Stomach (tissue), 9 donors: ENCODE measurements around the gene DENND2D. TPM values are rescaled to one million over a fixed set of nuclear protein-coding genes. Genes with fewer than 3 reads are reported as not detected.

ENCODE experiments used
- DNase-seq, 2 donors: peaks; one replicate each; pipeline versions ENCODE4 v3.0.0 to v3.0.0-alpha.2; 2013 to 2019
- H3K27ac ChIP-seq, 5 donors: fragments of 200-600 bp in 4 of 5; sonication (generic) in 4 of 5; one replicate each; pipeline ENCODE4 v1.5.1; 2013 to 2019; ENCODE audit warnings: mild to moderate bottlenecking in 1 of 5, moderate library complexity in 1 of 5
- H3K27me3 ChIP-seq, 3 donors: fragments of 200-600 bp; sonication (generic); one replicate each; pipeline ENCODE4 v1.5.1; 2017 to 2019; ENCODE audit warnings: mixed run types in 1 of 3
- H3K36me3 ChIP-seq, 4 donors: fragments of 200-600 bp; sonication (generic); 1 replicate in 3 of 4; 2 replicates in 1 of 4; pipeline ENCODE4 v1.5.1; 2016 to 2019
- H3K4me1 ChIP-seq, 4 donors: fragments of 200-600 bp; sonication (generic); one replicate each; pipeline ENCODE4 v1.5.1; 2016 to 2019
- H3K4me3 ChIP-seq, 4 donors: fragments of 200-600 bp; sonication (generic) in 3 of 4; one replicate each; pipeline ENCODE4 v1.5.1; 2016 to 2019; ENCODE audit warnings: mild to moderate bottlenecking in 1 of 4
- H3K9me3 ChIP-seq, 4 donors: fragments of 200-600 bp; sonication (generic); one replicate each; pipeline ENCODE4 v1.5.1; 2016 to 2019
- EP300 ChIP-seq: sonication (generic); formaldehyde crosslinking; IDR thresholded peaks from one replicate; pipeline ENCODE4 v1.6.1; 2017; ENCODE audit warnings: antibody characterized with exemption
- POLR2A ChIP-seq, 4 donors: fragments of 450-650 bp; IDR thresholded peaks; one replicate each; pipeline ENCODE4 v1.6.1; 2016; ENCODE audit warnings: antibody characterized with exemption in 4 of 4, control low read depth in 2 of 4, mild to moderate bottlenecking in 1 of 4, moderate library complexity in 1 of 4
- POLR2AphosphoS5 ChIP-seq, 3 donors: sonication (generic); formaldehyde crosslinking; IDR thresholded peaks; one replicate each; pipeline ENCODE4 v1.6.1; 2016; ENCODE audit warnings: antibody characterized with exemption in 3 of 3
- WGBS, 5 donors: extraction: QIAGEN DNeasy Blood & Tissue Kit in 3 of 5; methylation state at CpG; one replicate each; pipeline versions ENCODE4 v1.1.5 to v1.1.7; 2013 to 2018; 5-methylcytosine and 5-hydroxymethylcytosine counted together
- intact Hi-C: fragments of 100-400 bp; cut with DNase I; formaldehyde crosslinking; loops from one replicate; pipeline ENCODE4 v1.15.1; 2023; ENCODE audit warnings: low total_unique reads
- polyA plus RNA-seq, 3 donors: library from polyadenylated mRNA; stranded (reverse); fragments of 200-250 nt; gene quantifications; one replicate each; pipeline ENCODE4 v1.2.3, GENCODE V29; 2013
- total RNA-seq, 5 donors: library from RNA; depleted of rRNA; stranded (reverse); fragments of >200 nt; gene quantifications; one replicate each; pipeline versions ENCODE4 v1.1.0 to v1.2.3, GENCODE V29; 2014 to 2016
- TF ChIP-seq, protein P1 (sequence below), 7 experiments: fragments of 450-650 bp in 4 of 7; fragments of 200-600 bp in 3 of 7; sonication (generic) in 3 of 7; IDR thresholded peaks; one replicate each; pipeline ENCODE4 v1.5.1; 2016 to 2019; ENCODE audit warnings: antibody characterized with exemption in 7 of 7, control low read depth in 2 of 7, mild to moderate bottlenecking in 1 of 7
- donor health status: healthy with polysubstance abuse.
- donor health status: Bipolar disorder and iron deficiency.
- donor health status: healthy.

DENND2D gene
- total and polyA plus RNA-seq, 8 donors: 24.6 to 121 (median 39.5) TPM

DNA sequence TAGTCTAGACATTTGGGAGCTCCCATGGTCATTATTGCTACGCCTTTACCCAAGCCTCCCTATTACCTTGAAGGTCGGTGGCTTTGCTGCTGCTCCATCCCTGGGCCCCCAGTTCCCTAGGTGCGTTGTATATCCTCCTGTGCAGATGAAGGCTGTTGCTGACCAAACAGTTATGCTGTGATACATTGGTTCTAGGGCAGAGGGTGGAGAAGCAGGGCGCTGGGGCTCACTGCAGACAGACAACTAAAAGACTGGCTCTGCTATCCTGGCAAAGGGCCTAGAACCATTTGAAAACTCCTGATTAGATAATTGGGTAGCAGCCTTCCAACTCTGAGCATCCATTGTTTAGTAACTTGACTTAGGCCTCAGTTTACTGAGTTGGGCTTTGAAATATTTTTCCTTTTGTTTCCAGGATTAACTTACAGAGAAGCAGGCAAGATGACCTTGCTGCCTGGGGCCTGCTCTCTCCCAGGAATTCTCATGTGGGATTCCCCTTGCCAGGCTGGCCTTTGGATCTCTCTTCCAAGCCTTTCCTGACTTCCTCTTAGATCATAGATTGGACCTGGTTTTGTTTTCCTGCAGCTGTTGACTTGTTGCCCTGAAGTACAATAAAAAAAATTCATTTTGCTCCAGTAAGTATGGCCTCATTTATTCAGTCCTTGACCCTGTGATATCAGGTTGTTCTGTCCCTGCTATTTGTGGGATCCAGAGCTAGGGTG lies 42.5 kb upstream of the DENND2D start:
- no peak overlapping the region for H3K27ac ChIP-seq
- H3K9me3 ChIP-seq: no peaks in the 10 kb centered on the region
- H3K36me3 ChIP-seq: no peaks in the 10 kb centered on the region
- WGBS, 5 donors: 40 to 68% (median 48%) methylated on average over 4 of the region's 4 CpGs
- H3K4me1 ChIP-seq: no peaks in the 10 kb centered on the region
- intact Hi-C loops: loop anchor here (10.0 kb wide), 1 partner anchor 82 kb away; no protein-coding TSS in a partner anchor
- no peak overlapping the region for H3K4me3 ChIP-seq
- no peak for TF ChIP-seq EP300
- TF ChIP-seq, protein P1, sequence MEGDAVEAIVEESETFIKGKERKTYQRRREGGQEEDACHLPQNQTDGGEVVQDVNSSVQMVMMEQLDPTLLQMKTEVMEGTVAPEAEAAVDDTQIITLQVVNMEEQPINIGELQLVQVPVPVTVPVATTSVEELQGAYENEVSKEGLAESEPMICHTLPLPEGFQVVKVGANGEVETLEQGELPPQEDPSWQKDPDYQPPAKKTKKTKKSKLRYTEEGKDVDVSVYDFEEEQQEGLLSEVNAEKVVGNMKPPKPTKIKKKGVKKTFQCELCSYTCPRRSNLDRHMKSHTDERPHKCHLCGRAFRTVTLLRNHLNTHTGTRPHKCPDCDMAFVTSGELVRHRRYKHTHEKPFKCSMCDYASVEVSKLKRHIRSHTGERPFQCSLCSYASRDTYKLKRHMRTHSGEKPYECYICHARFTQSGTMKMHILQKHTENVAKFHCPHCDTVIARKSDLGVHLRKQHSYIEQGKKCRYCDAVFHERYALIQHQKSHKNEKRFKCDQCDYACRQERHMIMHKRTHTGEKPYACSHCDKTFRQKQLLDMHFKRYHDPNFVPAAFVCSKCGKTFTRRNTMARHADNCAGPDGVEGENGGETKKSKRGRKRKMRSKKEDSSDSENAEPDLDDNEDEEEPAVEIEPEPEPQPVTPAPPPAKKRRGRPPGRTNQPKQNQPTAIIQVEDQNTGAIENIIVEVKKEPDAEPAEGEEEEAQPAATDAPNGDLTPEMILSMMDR (IDR thresholded peaks at IDR 0.05): no peak
- TF ChIP-seq POLR2A (IDR thresholded peaks at IDR 0.05): no peak
- TF ChIP-seq POLR2AphosphoS5 (IDR thresholded peaks at IDR 0.05): no peak
- H3K27me3 ChIP-seq: no peaks in the 10 kb centered on the region
- no peak for DNase-seq

DNA sequence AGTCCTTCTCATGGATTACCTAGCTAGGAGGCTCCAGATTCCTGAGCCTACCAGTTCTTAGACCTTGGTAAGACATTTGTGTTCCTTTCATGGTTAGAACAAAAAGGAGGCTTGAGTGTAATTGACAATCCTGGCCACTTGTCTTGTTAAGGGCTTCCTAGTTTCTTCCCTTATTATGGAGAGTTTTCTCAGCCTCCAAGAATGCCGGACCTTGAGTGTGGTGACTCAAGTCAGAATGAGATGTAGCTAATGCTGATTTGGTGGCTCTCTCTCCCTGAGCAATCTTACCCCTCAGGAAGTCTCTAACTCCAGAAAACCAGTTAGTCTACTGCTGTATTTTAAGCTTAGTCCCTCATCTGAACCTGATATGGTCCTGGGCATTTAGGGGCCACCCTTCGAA lies 41.4 kb upstream of the DENND2D start:
- no peak overlapping the region for H3K4me3 ChIP-seq
- H3K9me3 ChIP-seq: no peaks in the 10 kb centered on the region
- no peak overlapping the region for H3K27ac ChIP-seq
- H3K4me1 ChIP-seq: no peaks in the 10 kb centered on the region
- intact Hi-C loops: loop anchor here (10.0 kb wide), 1 partner anchor 83 kb away; no protein-coding TSS in a partner anchor
- H3K27me3 ChIP-seq: no peaks in the 10 kb centered on the region
- H3K36me3 ChIP-seq: no peaks in the 10 kb centered on the region
- 67 to 96% (median 89%) methylated on average over 2 of the region's 2 CpGs for WGBS, 5 donors
- no peak for DNase-seq
- no peak for TF ChIP-seq POLR2A (IDR thresholded peaks at IDR 0.05)
- TF ChIP-seq, protein P1 (IDR thresholded peaks at IDR 0.05): no peak
- TF ChIP-seq POLR2AphosphoS5 (IDR thresholded peaks at IDR 0.05): no peak
- TF ChIP-seq EP300: no peak

DNA sequence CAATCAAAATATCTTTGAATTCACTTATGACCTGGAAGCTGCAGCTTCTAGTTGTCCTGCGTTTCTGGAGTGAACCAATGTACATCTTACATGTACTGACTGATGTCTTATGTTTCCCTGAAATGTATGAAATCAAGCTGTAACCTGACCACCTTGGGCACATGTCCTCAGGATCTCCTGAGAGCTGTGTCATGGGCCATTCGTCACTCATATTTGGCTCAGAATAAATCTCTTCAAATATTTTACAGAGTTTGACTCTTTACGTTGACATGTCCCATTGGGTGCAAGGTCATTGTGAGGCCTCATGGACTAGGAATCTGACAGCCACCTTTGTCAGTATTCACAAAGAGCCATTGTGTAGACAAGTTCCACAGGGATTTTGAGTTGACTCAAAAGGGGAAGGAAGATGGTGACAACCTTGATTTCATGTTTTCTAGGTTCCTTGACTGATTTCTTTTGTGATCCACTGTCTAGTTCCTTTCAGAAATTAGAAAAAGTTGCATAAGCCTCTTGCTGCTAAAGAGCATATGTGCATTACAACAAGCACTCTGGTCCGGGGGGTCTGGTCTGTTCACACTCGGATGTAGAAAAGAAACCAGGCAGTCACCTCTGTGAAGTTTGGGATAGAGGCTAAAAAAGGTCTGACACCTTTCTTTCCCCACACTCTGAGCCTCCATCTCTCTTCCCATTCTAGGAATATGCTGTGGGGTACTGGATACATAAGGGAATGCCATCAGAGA lies 37.8 kb upstream of the DENND2D start:
- Histone ChIP-seq H3K27ac (no peak overlapping the region), H3K9me3 (no peaks in the 10 kb centered on the region), H3K36me3 (no peaks in the 10 kb centered on the region), H3K4me3 (no peak overlapping the region), H3K27me3 (peaks cover 0 to 6% (median 0%) of the 10 kb centered on the region in 3 donors), H3K4me1 (no peaks in the 10 kb centered on the region)
- TF ChIP-seq, protein P1 (IDR thresholded peaks at IDR 0.05): no peak
- no peak for TF ChIP-seq EP300
- no peak for TF ChIP-seq POLR2A (IDR thresholded peaks at IDR 0.05)
- no peak for TF ChIP-seq POLR2AphosphoS5 (IDR thresholded peaks at IDR 0.05)
- WGBS, 5 donors: 79 to 88% (median 82%) methylated on average over 5 of the region's 5 CpGs
- intact Hi-C loops: no loop called here
- no peak for DNase-seq

DNA sequence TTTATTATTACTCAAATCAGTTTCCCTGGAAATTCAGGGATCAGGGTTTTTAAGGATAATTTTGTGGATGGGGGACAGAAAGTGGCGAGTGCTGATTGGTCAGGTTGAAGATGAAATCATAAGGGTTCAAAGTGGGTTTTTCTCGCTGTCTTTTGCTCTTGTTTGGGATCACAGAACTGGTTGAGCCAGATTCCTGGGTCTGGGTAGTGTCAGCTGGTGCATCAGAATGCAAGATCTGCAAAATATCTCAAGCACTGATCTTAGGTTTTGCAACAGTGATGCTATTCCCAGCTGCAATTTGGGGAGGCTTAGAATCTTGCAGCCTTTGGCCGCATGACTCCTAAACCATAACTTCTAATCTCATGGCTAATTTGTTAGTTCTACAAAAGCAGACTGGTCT lies 36.4 kb upstream of the DENND2D start:
- H3K4me1 ChIP-seq: no peaks in the 10 kb centered on the region
- TF ChIP-seq, protein P1 (IDR thresholded peaks at IDR 0.05): no peak
- 71 to 84% (median 82%) methylated on average over 3 of the region's 3 CpGs for WGBS, 5 donors
- no peak for DNase-seq
- H3K9me3 ChIP-seq: no peaks in the 10 kb centered on the region
- intact Hi-C loops: no loop called here
- H3K36me3 ChIP-seq: no peaks in the 10 kb centered on the region
- H3K4me3 ChIP-seq: no peak overlapping the region
- H3K27ac ChIP-seq: no peak overlapping the region
- peaks cover 0 to 6% (median 0%) of the 10 kb centered on the region in 3 donors for H3K27me3 ChIP-seq
